NCI-H526 treated with DMSO at 0.1 percent for 48 hours (cell line): ENCODE data around the gene ACBD3.
"Not testable (repeated sequence)": the region's sequence is repeated elsewhere in the genome, so short reads cannot be mapped to it uniquely, and the experiment has no call there.

Source experiments
- DNase-seq: peaks from one replicate; lab custom pipeline; 2025; lab: John Stamatoyannopoulos, UW

ACBD3 gene

DNA sequence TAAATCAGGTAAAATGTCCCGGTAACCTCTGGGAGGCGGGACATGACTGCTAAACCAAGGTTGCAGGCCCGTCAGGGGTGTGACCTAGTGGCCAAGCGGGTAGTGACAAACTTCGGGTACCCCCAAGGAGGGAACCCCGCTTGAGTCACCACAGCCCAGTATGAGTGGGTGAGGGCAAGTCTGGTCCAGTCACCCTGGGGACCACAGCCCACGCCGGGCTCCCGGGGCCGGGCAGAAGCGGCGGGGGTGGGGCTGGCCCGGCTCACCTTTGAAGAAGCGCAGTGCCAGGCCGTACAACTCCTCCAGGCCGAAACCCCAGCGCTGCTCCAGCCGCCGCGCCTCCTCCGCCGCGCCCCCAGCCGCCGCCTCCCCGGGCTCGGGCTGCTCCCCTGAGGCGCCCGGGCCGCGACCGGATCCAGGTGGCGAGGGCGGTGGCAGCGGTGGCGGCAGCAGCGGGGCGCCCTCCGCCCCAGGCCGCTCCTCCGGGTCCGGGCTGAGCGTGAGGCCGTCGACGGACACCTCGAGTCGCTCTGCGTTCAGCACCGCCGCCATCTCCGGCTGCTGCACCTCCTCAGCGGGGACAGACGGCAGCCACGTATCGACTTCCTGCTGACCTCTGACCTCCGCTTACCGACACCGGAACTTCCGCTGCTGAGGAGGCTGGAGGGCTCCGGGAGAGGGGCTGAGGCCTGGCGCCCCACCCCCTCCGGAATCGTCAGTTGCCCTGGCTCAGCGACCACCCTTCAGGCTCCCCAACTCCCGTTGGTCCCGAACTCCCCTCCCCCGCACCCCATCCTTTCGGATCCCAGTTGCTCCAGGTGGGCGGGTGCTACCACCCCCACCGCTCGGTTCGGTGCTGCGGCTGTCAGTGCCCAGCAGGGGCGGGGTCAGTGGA lies at the start of gene ACBD3:
Gene ACBD3, minus strand, starts transcription at position 618 of the 895 bp plus-strand sequence. Its CDS starts 66 bp downstream, at position 552.
- peak; percentile 41 for DNase-seq

- DNase-seq, result no peak
Observed at GRCh38 chr1:226233806-226234205, 47.3 kb upstream of the ACBD3 start.

- peak; percentile 9 for DNase-seq
Observed at GRCh38 chr1:226233293-226233692, 46.8 kb upstream of the ACBD3 start.

GRCh38 chr1:226226601-226227000 lies 40.1 kb upstream of the ACBD3 start:
- no peak for DNase-seq

- no peak for DNase-seq
Observed at GRCh38 chr1:226223786-226224244, 37.3 kb upstream of the ACBD3 start.

- no peak for DNase-seq
Observed at GRCh38 chr1:226223157-226223785, 36.7 kb upstream of the ACBD3 start, which contains the start of gene MIXL1. MIXL1 (plus strand) TSS chr1:226223664; CDS start chr1:226223682, 18 bp downstream.

DNA sequence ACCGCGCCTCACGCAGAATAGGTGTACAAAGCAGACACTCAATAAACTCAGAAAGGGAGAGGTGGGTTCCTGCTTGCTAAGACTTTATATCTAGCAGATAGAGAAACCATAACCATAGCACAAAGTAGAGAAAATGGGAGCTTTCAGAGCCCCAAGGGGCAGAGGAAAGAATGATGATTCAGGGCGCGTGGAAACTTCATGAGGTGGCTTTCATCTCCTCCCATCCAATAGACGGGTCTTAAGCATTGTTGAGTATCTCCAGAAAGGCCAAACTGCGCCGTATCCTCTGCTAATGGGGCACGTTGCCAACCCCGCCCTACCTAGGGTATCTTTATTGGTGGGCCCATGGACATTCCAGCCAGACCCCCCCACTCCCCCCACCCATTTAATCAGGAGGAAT lies 36.1 kb upstream of the ACBD3 start:
- DNase-seq, result no peak

GRCh38 chr1:226220473-226221189 lies 34.1 kb upstream of the ACBD3 start:
- DNase-seq, result no peak

- DNase-seq, result no peak
Observed at GRCh38 chr1:226217273-226217672, 30.7 kb upstream of the ACBD3 start.

DNA sequence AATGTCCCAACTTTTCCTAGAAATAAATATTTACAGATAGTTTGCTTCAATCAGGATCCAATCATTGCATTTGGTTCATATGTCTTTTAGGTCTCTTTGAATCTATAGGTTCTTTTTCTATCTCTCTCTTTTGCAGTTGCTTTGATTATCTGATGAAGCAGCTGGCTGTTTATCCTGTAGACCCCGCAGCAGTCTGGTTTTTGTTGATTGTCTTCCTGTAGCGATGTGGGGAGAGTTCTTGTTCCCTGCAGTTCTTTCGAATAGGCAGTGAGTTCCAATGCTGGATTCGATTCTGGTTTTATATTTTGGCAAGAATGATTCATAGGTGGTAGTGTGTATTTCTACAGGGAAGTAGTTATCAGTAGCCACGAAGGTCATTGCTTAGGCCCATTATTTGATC lies 29.5 kb upstream of the ACBD3 start:
- DNase-seq, result no peak

DNA sequence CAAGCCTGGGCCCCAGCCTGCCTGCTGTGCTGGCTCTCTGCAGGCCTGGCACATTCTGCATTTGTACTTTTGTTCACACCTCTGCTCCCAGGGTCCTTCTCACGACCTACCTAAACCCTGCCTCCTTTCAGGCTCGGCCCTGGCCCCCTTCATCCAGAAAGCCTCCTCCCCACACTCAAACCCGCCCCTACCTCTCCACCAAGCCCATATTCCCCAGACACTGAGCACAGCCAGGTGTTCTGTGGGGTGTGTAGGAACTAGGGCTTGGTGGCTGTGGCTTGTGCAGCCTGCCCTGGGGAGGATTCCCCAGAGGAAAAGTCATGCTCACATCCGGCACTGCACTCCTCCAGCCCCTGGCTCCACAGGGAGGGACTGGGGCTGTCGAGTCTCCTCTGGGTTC lies 28.7 kb upstream of the ACBD3 start:
- DNase-seq, result no peak

- no peak for DNase-seq
Observed at GRCh38 chr1:226212545-226212944, 26.0 kb upstream of the ACBD3 start.

- no peak for DNase-seq
Observed at GRCh38 chr1:226211181-226211821, 24.8 kb upstream of the ACBD3 start.

DNA sequence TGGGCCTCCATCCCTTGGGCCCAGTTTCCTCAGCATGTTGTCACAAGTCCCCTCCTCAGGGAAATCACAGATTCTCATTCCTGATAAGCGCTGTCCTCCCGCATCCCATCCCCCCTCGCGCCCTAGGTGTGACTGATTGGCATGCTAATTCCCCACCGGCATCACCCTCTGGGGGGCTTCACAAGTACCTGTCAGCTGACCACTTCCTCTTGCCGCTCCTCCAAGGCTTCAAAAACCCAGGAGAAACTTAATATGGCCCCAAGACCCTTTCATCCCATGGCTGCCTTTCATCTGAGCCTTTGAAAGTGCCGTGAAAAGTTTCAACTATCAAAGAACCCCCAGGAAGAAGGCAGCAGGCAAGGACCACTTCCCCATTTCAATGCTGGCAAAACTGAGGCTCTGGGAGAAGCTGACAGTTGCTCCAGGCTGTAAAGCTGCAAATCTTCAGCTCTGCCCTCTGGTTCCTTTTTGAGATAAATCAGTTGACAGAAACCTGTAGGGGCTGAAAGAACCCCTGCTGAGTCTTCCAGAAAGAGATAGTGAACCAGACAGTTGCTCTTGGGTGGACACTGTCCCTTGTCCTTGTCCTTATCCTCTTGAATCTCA lies 24.1 kb upstream of the ACBD3 start:
- DNase-seq, result no peak

DNA sequence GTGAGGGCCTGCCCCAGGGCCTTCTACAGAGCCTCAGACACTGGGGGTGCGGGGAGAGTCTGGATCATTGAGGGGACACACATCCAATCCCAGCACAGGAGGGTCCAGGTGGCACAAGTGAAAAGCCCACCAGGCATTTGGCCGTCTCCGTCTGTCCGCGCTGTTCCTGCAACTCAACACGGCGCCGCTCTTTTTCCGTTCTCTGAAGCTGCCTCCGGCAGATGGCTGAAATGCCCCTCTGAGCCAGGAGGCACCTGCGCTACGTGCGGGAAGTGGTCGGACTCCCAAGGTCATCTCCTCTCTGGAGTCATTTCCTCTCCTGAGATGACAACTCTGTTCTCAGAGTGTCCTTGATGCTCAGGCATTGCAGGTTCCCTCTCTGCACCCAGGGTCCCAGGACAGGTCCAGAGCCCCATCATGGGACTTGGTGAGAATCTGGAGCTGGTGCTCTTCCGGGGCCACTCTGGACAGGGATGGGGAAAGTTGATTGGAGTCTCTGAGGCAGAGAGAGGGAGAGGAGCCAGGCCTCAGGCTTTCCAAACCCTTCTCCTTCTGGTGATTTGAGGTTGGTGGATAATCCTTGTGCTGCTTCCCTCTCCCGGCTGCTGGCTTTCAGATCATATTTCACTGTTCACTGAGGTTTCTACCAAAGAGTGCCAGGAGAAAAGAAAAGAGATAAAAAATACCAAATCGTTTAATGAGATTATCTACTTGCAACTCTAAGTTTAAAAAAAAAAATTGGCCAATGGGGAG lies 22.9 kb upstream of the ACBD3 start:
- no peak for DNase-seq

GRCh38 chr1:226207048-226207447 lies 20.5 kb upstream of the ACBD3 start:
- no peak for DNase-seq

DNA sequence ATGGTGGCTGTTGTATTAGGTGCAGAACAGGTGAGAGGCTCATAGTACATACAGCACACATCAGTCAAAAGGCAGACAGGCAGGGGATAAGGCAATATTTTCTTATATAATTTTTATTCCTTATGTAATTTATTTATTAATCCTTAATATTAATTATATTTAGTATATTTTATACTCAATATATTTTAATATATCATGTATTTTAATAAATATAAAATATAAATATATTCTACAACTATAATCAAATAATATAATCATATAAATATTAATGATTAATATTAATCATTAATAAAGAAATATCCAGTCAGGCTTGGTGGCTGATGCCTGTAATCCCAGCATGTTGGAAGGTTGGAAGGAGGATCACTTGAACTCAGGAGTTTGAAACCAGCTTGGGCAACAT lies 17.7 kb upstream of the ACBD3 start:
- no peak for DNase-seq

DNA sequence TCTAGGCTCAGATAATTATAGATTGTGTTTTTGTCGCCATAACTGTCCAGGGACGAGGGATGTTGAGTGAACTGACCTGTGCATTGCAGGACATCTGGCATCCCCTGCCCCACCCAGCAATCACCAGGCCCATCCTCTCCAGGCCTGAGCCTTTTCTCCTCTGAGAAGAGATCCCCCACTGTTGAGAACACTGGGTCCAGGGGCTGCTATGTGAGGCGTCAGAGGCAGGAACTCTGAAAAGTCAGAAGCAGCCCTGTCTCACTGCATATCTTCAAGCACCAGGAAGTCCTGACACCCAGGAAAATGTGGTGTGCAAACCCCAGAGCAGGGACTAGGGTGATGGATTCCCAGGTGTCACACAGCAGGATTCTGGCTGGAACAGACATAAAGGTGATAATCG lies 17.1 kb upstream of the ACBD3 start:
- DNase-seq, result no peak

- no peak for DNase-seq
Observed at GRCh38 chr1:226203240-226203639, 16.7 kb upstream of the ACBD3 start.

- not testable (repeated sequence) for DNase-seq
Observed at GRCh38 chr1:226202666-226203065, 16.1 kb upstream of the ACBD3 start.

- no peak for DNase-seq
Observed at GRCh38 chr1:226202246-226202645, 15.7 kb upstream of the ACBD3 start.
